Keratinocyte (primary cell): ENCODE measurements around the gene ELFN2.
"Not testable (repeated sequence)": the region's sequence is repeated elsewhere in the genome, so short reads cannot be mapped to it uniquely, and the experiment has no call there.

ENCODE experiments used
- CTCF ChIP-seq, 3 experiments: IDR thresholded peaks in 1 of 3; conservative IDR thresholded peaks in 1 of 3; optimal IDR thresholded peaks in 1 of 3; 2 replicates in 2 of 3; 3 replicates in 1 of 3; pipeline versions ENCODE3 to v1.5.1; 2011; ENCODE audit warnings: low read length in 3 of 3, mild to moderate bottlenecking in 3 of 3, moderate library complexity in 2 of 3, control low read depth in 1 of 3, inconsistent platforms in 1 of 3; ENCODE audit not compliant: insufficient read depth in 2 of 3; ENCODE audit errors: extremely low read depth in 1 of 3
- EZH2 ChIP-seq: IDR thresholded peaks from one replicate; pipeline ENCODE4 v1.6.1; 2012; ENCODE audit warnings: inconsistent platforms, mild to moderate bottlenecking, low read length, moderate library complexity

GRCh38 chr22:37328538-37329237 is 98.6 kb downstream of the ELFN2 start:
- TF ChIP-seq CTCF (optimal IDR thresholded peaks at IDR 0.05 in 1 of 3, IDR thresholded peaks at IDR 0.05 in 1 of 3, conservative IDR thresholded peaks at IDR 0.05 in 1 of 3; ENCODE audit: extremely low read depth in 1 of 3, insufficient read depth in 2 of 3, low read length in 3 of 3); EZH2: not testable (repeated sequence)
